Panc1 (cell line): ENCODE results near the gene CYP8B1. TPM values are rescaled to one million over a fixed set of nuclear protein-coding genes. Genes with fewer than 3 reads are reported as not detected.
A peak's percentile ranks its signal among the peaks of the same experiment; 100 is the strongest.

ENCODE experiments used
- ATAC-seq: fragments of 200-7000 bp; cut with Tn5 transposase; 2 replicates; pipeline ENCODE4 v1.9.1; 2020; ENCODE audit warnings: mild to moderate bottlenecking, moderate library complexity
- BruUV-seq: library from RNA; stranded (reverse); fragments of 400-500 nt; replicated peaks from 2 replicates; lab custom pipeline; 2021; lab: Mats Ljungman, UMichigan
- CTCF ChIA-PET: fragments of 300-600 bp; sonication (Branson Sonifier 250); formaldehyde crosslinking; loops from one replicate; lab custom pipeline; 2022; ENCODE audit warnings: antibody characterized with exemption; lab: Charles Lee
- POLR2A ChIA-PET: fragments of 300-600 bp; sonication (Branson Sonifier 250); formaldehyde crosslinking; loops from one replicate; lab custom pipeline; 2022; ENCODE audit warnings: antibody characterized with exemption; lab: Charles Lee
- DNase-seq: peaks from one replicate; pipeline ENCODE4 v3.0.0-alpha.2; 2010; ENCODE audit warnings: low read depth, low spot score
- H3K27ac ChIP-seq: 2 replicates; pipeline ENCODE4 v1.5.1; 2011; ENCODE audit warnings: mild to moderate bottlenecking, low read length, inconsistent platforms
- H3K27me3 ChIP-seq: fragments of 200-500 bp; sonication (Bioruptor generic); 2 replicates; pipeline ENCODE4 v1.6.0; 2014; ENCODE audit warnings: low read length, inconsistent platforms; ENCODE audit not compliant: control insufficient read depth, insufficient read depth
- H3K36me3 ChIP-seq: fragments of 200-500 bp; sonication (Bioruptor generic); 2 replicates; pipeline ENCODE4 v1.5.1; 2014; ENCODE audit warnings: inconsistent platforms, mild to moderate bottlenecking, low read length, moderate library complexity; ENCODE audit not compliant: control insufficient read depth, insufficient read depth
- H3K4me1 ChIP-seq: 2 replicates; pipeline ENCODE4 v1.5.1; 2011; ENCODE audit warnings: inconsistent platforms, mild to moderate bottlenecking, low read length, moderate library complexity; ENCODE audit not compliant: control insufficient read depth, insufficient read depth
- H3K4me3 ChIP-seq, 2 experiments: 2 replicates each; pipeline ENCODE4 v1.5.1; 2011 to 2012; ENCODE audit warnings: low read depth in 2 of 2, low read length in 2 of 2, mild to moderate bottlenecking in 2 of 2, inconsistent platforms in 1 of 2, moderate library complexity in 1 of 2
- H3K9me3 ChIP-seq: fragments of 200-500 bp; sonication (Bioruptor generic); 2 replicates; pipeline ENCODE4 v1.5.1; 2014; ENCODE audit warnings: low read depth, mild to moderate bottlenecking, inconsistent platforms, low read length, moderate library complexity; ENCODE audit not compliant: control insufficient read depth, insufficient read depth
- CTCF ChIP-seq: fragments of 450-650 bp; IDR thresholded peaks from 2 replicates; pipeline ENCODE4 v1.5.1; 2017; ENCODE audit warnings: mild to moderate bottlenecking
- POLR2AphosphoS5 ChIP-seq: IDR thresholded peaks from 2 replicates; pipeline ENCODE4 v1.6.1; 2012; ENCODE audit warnings: mild to moderate bottlenecking, low read depth, low read length, moderate library complexity
- REST ChIP-seq, 2 experiments: IDR thresholded peaks; 2 replicates each; pipeline ENCODE4 v1.6.1; 2011 to 2012; ENCODE audit warnings: low read depth in 2 of 2, control low read depth in 1 of 2, low read length in 1 of 2, mild to moderate bottlenecking in 1 of 2, moderate library complexity in 1 of 2; ENCODE audit not compliant: insufficient read depth in 1 of 2
- SIN3A ChIP-seq: IDR thresholded peaks from 2 replicates; pipeline ENCODE4 v1.6.1; 2012; ENCODE audit warnings: low read depth, mild to moderate bottlenecking, low read length, moderate library complexity, borderline replicate concordance; ENCODE audit not compliant: insufficient read depth
- TCF7L2 ChIP-seq: IDR thresholded peaks from 2 replicates; pipeline ENCODE4 v1.6.1; 2011; ENCODE audit warnings: mild to moderate bottlenecking, low read depth, low read length, inconsistent platforms
- in situ Hi-C: cut with HindIII; loops from 2 replicates; pipeline ENCODE4 v1.10.0; 2016; ENCODE audit warnings: low sequenced_read_pairs, low pct_unique_long_range_greater_than_20kb
- intact Hi-C: fragments of 100-400 bp; cut with micrococcal nuclease; formaldehyde crosslinking; loops from one replicate; pipeline ENCODE4 v1.10.0; 2022; ENCODE audit not compliant: unreplicated experiment
- total RNA-seq: library from RNA; stranded (reverse); gene quantifications from one replicate; pipeline ENCODE4 v1.2.1, GENCODE V29; 2021; ENCODE audit not compliant: unreplicated experiment

The CYP8B1 gene
- total RNA-seq, 1 experiment from 2014 or later, result 0.08 TPM

- no peak overlapping the region for H3K27ac ChIP-seq
- no peaks in the 10 kb centered on the region for H3K9me3 ChIP-seq
- TF ChIP-seq TCF7L2 (no peak), CTCF (no peak), POLR2AphosphoS5 (no peak), SIN3A (no peak), REST (IDR thresholded peaks at IDR 0.05; ENCODE audit: insufficient read depth in 1 of 2, low read depth in 2 of 2, low read length in 1 of 2) (no peak)
- BruUV-seq, result no TSS peak
- no peaks in the 10 kb centered on the region for H3K4me1 ChIP-seq
- intact Hi-C loops (no loop called here), in situ Hi-C loops (no loop called here)
- no peaks in the 10 kb centered on the region for H3K36me3 ChIP-seq
- no peak for ATAC-seq
- no peak overlapping the region for H3K4me3 ChIP-seq
- DNase-seq, result no peak
- CTCF ChIA-PET, result no interaction called here
- no peaks in the 10 kb centered on the region for H3K27me3 ChIP-seq
- POLR2A ChIA-PET, result interaction anchor here (0.9 kb wide), 1 partner anchor 46 kb away, joined by 7 read pairs; no protein-coding TSS in a partner anchor
Measured at GRCh38 chr3:42836150-42837123, 39.2 kb downstream of the CYP8B1 start.

- BruUV-seq, result no TSS peak
- Histone ChIP-seq H3K36me3 (no peaks in the 10 kb centered on the region), H3K9me3 (no peaks in the 10 kb centered on the region), H3K27me3 (no peaks in the 10 kb centered on the region; the same call in 1 of the 2 replicates), H3K27ac (no peak overlapping the region), H3K4me3 (no peak overlapping the region), H3K4me1 (no peaks in the 10 kb centered on the region)
- ATAC-seq (peak; percentile 60; the same call in 1 of the 2 replicates), DNase-seq (no peak)
- intact Hi-C loops (no loop called here), in situ Hi-C loops (no loop called here)
- CTCF ChIA-PET, result interaction anchor here (1.2 kb wide), 1 partner anchor 50 kb away, joined by 4 read pairs; no protein-coding TSS in a partner anchor
- POLR2A ChIA-PET, result no interaction called here
- peak; percentile 76 for TF ChIP-seq CTCF
- no peak for TF ChIP-seq TCF7L2
Measured at GRCh38 chr3:42831321-42831713, 44.4 kb downstream of the CYP8B1 start.
